Keratinocyte (primary cell): ENCODE measurements around the gene DLG1. TPM values are rescaled to one million over a fixed set of nuclear protein-coding genes. Genes with fewer than 3 reads are reported as not detected.

Experiments
- DNase-seq: peaks from one replicate; pipeline ENCODE4 v3.0.0-alpha.2; 2011; ENCODE audit warnings: low read depth, missing footprints, low spot score
- FAIRE-seq: peaks from 2 replicates; lab custom pipeline; 2011; peaks lifted over from hg19 to GRCh38; lab: Jason Lieb, UNC
- H2AFZ ChIP-seq: 2 replicates; pipeline ENCODE4 v1.6.0; 2012; ENCODE audit warnings: low read length, control low read depth, inconsistent platforms; ENCODE audit not compliant: control insufficient read depth
- H3K27ac ChIP-seq: 2 replicates; pipeline ENCODE4 v1.5.1; 2011; ENCODE audit warnings: low read length; ENCODE audit not compliant: control insufficient read depth, insufficient read depth
- H3K27me3 ChIP-seq: 3 replicates; pipeline ENCODE4 v1.6.0; 2011; ENCODE audit warnings: low read length; ENCODE audit not compliant: control insufficient read depth, insufficient read depth; ENCODE audit errors: extremely low read depth
- H3K36me3 ChIP-seq, 2 experiments: 2 replicates in 1 of 2; 3 replicates in 1 of 2; pipeline ENCODE4 v1.5.1; 2011; ENCODE audit warnings: low read length in 2 of 2, mild to moderate bottlenecking in 1 of 2; ENCODE audit not compliant: control insufficient read depth in 2 of 2, insufficient read depth in 2 of 2; ENCODE audit errors: extremely low read depth in 1 of 2
- H3K4me1 ChIP-seq: 3 replicates; pipeline ENCODE4 v1.5.1; 2011; ENCODE audit warnings: low read length; ENCODE audit not compliant: control insufficient read depth, insufficient read depth; ENCODE audit errors: extremely low read depth
- H3K4me2 ChIP-seq: 3 replicates; pipeline ENCODE4 v1.6.0; 2011; ENCODE audit warnings: low read depth, low read length; ENCODE audit not compliant: control insufficient read depth, insufficient read depth; ENCODE audit errors: extremely low read depth
- H3K4me3 ChIP-seq, 3 experiments: fragments of 200-600 bp in 1 of 3; sonication (generic) in 1 of 3; 2 replicates in 2 of 3; 3 replicates in 1 of 3; pipeline ENCODE4 v1.5.1; 2011 to 2016; ENCODE audit warnings: low read length in 3 of 3, mild to moderate bottlenecking in 3 of 3, control low read depth in 2 of 3, inconsistent platforms in 1 of 3, low read depth in 1 of 3, mixed read lengths in 1 of 3, mixed run types in 1 of 3, moderate library complexity in 1 of 3; ENCODE audit not compliant: control insufficient read depth in 2 of 3, insufficient read depth in 2 of 3; ENCODE audit errors: extremely low read depth in 1 of 3
- H3K79me2 ChIP-seq: 2 replicates; pipeline ENCODE4 v1.6.0; 2012; ENCODE audit warnings: low read length; ENCODE audit not compliant: control insufficient read depth, insufficient read depth
- H3K9ac ChIP-seq: 3 replicates; pipeline ENCODE4 v1.6.0; 2011; ENCODE audit warnings: low read length; ENCODE audit not compliant: control insufficient read depth, insufficient read depth; ENCODE audit errors: extremely low read depth
- H3K9me1 ChIP-seq: 3 replicates; pipeline ENCODE4 v1.6.0; 2011; ENCODE audit warnings: low read length; ENCODE audit not compliant: control insufficient read depth, insufficient read depth; ENCODE audit errors: extremely low read depth
- H3K9me3 ChIP-seq: 2 replicates; pipeline ENCODE4 v1.5.1; 2012; ENCODE audit warnings: low read depth, low read length; ENCODE audit not compliant: control insufficient read depth
- H4K20me1 ChIP-seq: 3 replicates; pipeline ENCODE4 v1.6.0; 2011; ENCODE audit warnings: low read length; ENCODE audit not compliant: control insufficient read depth, insufficient read depth; ENCODE audit errors: extremely low read depth
- CTCF ChIP-seq, 3 experiments: IDR thresholded peaks in 1 of 3; conservative IDR thresholded peaks in 1 of 3; optimal IDR thresholded peaks in 1 of 3; 2 replicates in 2 of 3; 3 replicates in 1 of 3; pipeline versions ENCODE3 to v1.5.1; 2011; ENCODE audit warnings: low read length in 3 of 3, mild to moderate bottlenecking in 3 of 3, moderate library complexity in 2 of 3, control low read depth in 1 of 3, inconsistent platforms in 1 of 3; ENCODE audit not compliant: insufficient read depth in 2 of 3; ENCODE audit errors: extremely low read depth in 1 of 3
- EZH2 ChIP-seq: IDR thresholded peaks from one replicate; pipeline ENCODE4 v1.6.1; 2012; ENCODE audit warnings: inconsistent platforms, mild to moderate bottlenecking, low read length, moderate library complexity
- dilution Hi-C: fragments of 300-500 bp; cut with MboI; formaldehyde crosslinking; loops from one replicate; pipeline ENCODE4 v1.7.0; 2020; ENCODE audit warnings: low sequenced_read_pairs; ENCODE audit not compliant: extremely low pct_ligation_motif_present
- polyA plus RNA-seq, 5 experiments: library from polyadenylated mRNA; depleted of rRNA in 3 of 5; stranded (reverse) in 3 of 5; stranded (forward) in 1 of 5; unstranded in 1 of 5; fragments of >200 nt; gene quantifications; 1 replicate in 1 of 5; 2 replicates in 3 of 5; 3 replicates in 1 of 5; pipeline versions ENCODE4 v1.2.1 to v1.2.3, GENCODE V29; 2011 to 2012; ENCODE audit warnings: missing spikeins in 2 of 5, low read depth in 1 of 5, low replicate concordance in 1 of 5

DLG1 gene
- polyA plus RNA-seq, 1 donor (not counting 4 experiments of a cell fraction or from before 2014, with no cell fraction given) = 139 TPM

DNA sequence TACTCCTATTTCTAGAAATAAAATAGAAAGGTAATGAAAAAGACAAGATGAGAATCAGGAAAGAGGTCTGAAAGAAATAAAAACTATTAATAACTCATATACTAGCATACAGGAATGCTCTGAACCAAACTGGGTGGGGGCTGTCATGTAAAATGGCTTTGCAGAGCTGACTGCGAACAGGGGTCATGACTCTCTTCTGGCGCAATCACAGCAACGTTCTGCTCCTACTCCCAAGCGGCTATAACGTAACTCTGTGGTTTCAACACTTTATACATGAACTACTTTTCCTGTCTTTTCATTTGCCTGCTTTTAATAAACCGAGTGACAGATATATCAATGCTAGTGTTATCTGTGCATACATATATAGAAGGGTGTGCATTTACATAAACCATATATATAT is 116.7 kb downstream of the DLG1 start:
- H2AFZ ChIP-seq = no peak overlapping the region
- H3K4me1 ChIP-seq = no peaks in the 10 kb centered on the region
- dilution Hi-C loops = no loop called here
- no peaks in the 10 kb centered on the region for H3K9me3 ChIP-seq
- TF ChIP-seq CTCF (optimal IDR thresholded peaks at IDR 0.05 in 1 of 3, IDR thresholded peaks at IDR 0.05 in 1 of 3, conservative IDR thresholded peaks at IDR 0.05 in 1 of 3; ENCODE audit: extremely low read depth in 1 of 3, insufficient read depth in 2 of 3, low read length in 3 of 3) (no peak), EZH2 (no peak)
- DNase-seq = no peak
- H3K4me3 ChIP-seq = no peak overlapping the region
- no peak overlapping the region for H3K9ac ChIP-seq
- H3K27ac ChIP-seq = no peak overlapping the region
- peaks cover 6% of the 10 kb centered on the region for H4K20me1 ChIP-seq
- H3K36me3 ChIP-seq = peaks cover 2 to 3% of the 10 kb centered on the region in 2 experiments
- no peaks in the 10 kb centered on the region for H3K27me3 ChIP-seq
- FAIRE-seq = no peak
- H3K4me2 ChIP-seq = no peak overlapping the region
- peaks cover 85% of the 10 kb centered on the region for H3K79me2 ChIP-seq
- H3K9me1 ChIP-seq = peaks cover 2% of the 10 kb centered on the region

GRCh38 chr3:197178998-197179397 is 119.4 kb downstream of the DLG1 start:
- Histone ChIP-seq H3K9me1 (peaks cover 3% of the 10 kb centered on the region), H3K4me1 (peaks cover 16% of the 10 kb centered on the region), H2AFZ (no peak overlapping the region), H3K9me3 (no peaks in the 10 kb centered on the region), H4K20me1 (peaks cover 2% of the 10 kb centered on the region), H3K4me3 (no peak overlapping the region), H3K36me3 (peaks cover 1 to 2% of the 10 kb centered on the region in 2 experiments), H3K79me2 (peaks cover 83% of the 10 kb centered on the region), H3K9ac (no peak overlapping the region), H3K27me3 (no peaks in the 10 kb centered on the region), H3K4me2 (no peak overlapping the region), H3K27ac (no peak overlapping the region)
- dilution Hi-C loops = no loop called here
- TF ChIP-seq CTCF (optimal IDR thresholded peaks at IDR 0.05 in 1 of 3, IDR thresholded peaks at IDR 0.05 in 1 of 3, conservative IDR thresholded peaks at IDR 0.05 in 1 of 3; ENCODE audit: extremely low read depth in 1 of 3, insufficient read depth in 2 of 3, low read length in 3 of 3) = no peak
- TF ChIP-seq EZH2 = no peak
- DNase-seq = no peak
- peak; percentile 26 for FAIRE-seq
